A549 treated with AZD2906 at 1 μM for 4 hours (cell line): ENCODE results near the gene LRP6. TPM values are rescaled to one million over a fixed set of nuclear protein-coding genes. Genes with fewer than 3 reads are reported as not detected.

ENCODE experiments used
- total RNA-seq: library from RNA; stranded (reverse); fragments of 200-300 nt; extraction: Qiagen RNA extraction; gene quantifications from 5 replicates; pipeline ENCODE4 v1.2.3, GENCODE V29; 2022

LRP6 gene
- total RNA-seq = 10.9 to 15.8 TPM (median 15.0 TPM) in 5 replicates

GRCh38 chr12:12266873-12267741, at the start of gene LRP6:
Gene LRP6 (minus strand): TSS chr12:12267044. CDS start chr12:12266735, 309 bp downstream.

GRCh38 chr12:12070674-12071656, 195.9 kb downstream of the LRP6 start, which contains the start of gene BCL2L14:
Gene BCL2L14 (plus strand): TSS chr12:12070939. CDS start chr12:12079306, 8,367 bp downstream.

Other genes starting within 250 kb of the LRP6 start
- 0.09 to 0.15 TPM in 2 of 5 replicates, not detected in the others for gene BCL2L14, start 196.1 kb downstream of the LRP6 start, total RNA-seq
- 3.2 to 3.9 TPM (median 3.6 TPM) in 5 replicates for gene MANSC1, start 83.2 kb upstream of the LRP6 start, total RNA-seq
- gene BORCS5, start 90.0 kb upstream of the LRP6 start, total RNA-seq = 8.1 to 11.1 TPM (median 9.5 TPM) in 5 replicates